ENCODE results near the gene OR10S1.

Gene OR10S1

GRCh38 chr11:123939317-123939716 is 38.3 kb downstream of the OR10S1 start, which contains the start of gene OR4D5:
OR4D5 (plus strand) TSS chr11:123939617; CDS start chr11:123939617, 0 bp downstream.
- Histone ChIP-seq H3K9me2 (ENCODE audit: low read depth, low read length) (no peaks in the 10 kb centered on the region), H4K20me1 (ENCODE audit: insufficient read depth, low read length) (no peaks in the 10 kb centered on the region), H3F3A (ENCODE audit: insufficient read depth, low read length) (no peaks in the 10 kb centered on the region), H3K4me2 (ENCODE audit: low read length) (no peak within 1 kb of the TSS), H3K4me3 (ENCODE audit: low read depth, low read length, poor library complexity, severe bottlenecking) (no peak within 1 kb of the TSS), H3K27me3 (ENCODE audit: insufficient read depth, low read length) (no peaks in the 10 kb centered on the region), H3K79me2 (ENCODE audit: insufficient read depth, low read length) (no peaks in the 10 kb centered on the region), H3K27ac (ENCODE audit: low read depth, low read length, poor library complexity, severe bottlenecking) (no peak within 1 kb of the TSS), H3K4me1 (ENCODE audit: insufficient read depth, low read length, severe bottlenecking) (no peaks in the 10 kb centered on the region), H3K36me3 (ENCODE audit: insufficient read depth, low read length) (no peaks in the 10 kb centered on the region), H3K9me3 (ENCODE audit: low read length) (no peaks in the 10 kb centered on the region), H2AFZ (ENCODE audit: low read length) (no peak within 1 kb of the TSS), H3K9ac (ENCODE audit: low read length) (no peak within 1 kb of the TSS)
- TF ChIP-seq EZH2 (IDR thresholded peaks at IDR 0.05; ENCODE audit: borderline replicate concordance, low read length) (no peak), CTCF (IDR thresholded peaks at IDR 0.05; ENCODE audit: low read length) (no peak)
